Nucleus accumbens (tissue), 56 donors: Measurements from ENCODE around the gene PON3.

ENCODE experiments used
- DNase-seq, 56 donors: peaks; one replicate each; lab custom pipeline; 2025; lab: John Stamatoyannopoulos, UW

Gene PON3

GRCh38 chr7:95316588-95316987, 79.6 kb downstream of the PON3 start:
- DNase-seq = no peak

- no peak for DNase-seq
Measured at GRCh38 chr7:95312561-95312960, 83.6 kb downstream of the PON3 start.

GRCh38 chr7:95311389-95311788, 84.8 kb downstream of the PON3 start:
- DNase-seq = no peak

- DNase-seq = no peak
Measured at GRCh38 chr7:95309951-95310350, 86.2 kb downstream of the PON3 start.
